Measurements from ENCODE around the gene GNB1. TPM values are rescaled to one million over a fixed set of nuclear protein-coding genes. Genes with fewer than 3 reads are reported as not detected.

The GNB1 gene
- total RNA-seq, 1 experiment from 2014 or later, result 400 TPM

DNA sequence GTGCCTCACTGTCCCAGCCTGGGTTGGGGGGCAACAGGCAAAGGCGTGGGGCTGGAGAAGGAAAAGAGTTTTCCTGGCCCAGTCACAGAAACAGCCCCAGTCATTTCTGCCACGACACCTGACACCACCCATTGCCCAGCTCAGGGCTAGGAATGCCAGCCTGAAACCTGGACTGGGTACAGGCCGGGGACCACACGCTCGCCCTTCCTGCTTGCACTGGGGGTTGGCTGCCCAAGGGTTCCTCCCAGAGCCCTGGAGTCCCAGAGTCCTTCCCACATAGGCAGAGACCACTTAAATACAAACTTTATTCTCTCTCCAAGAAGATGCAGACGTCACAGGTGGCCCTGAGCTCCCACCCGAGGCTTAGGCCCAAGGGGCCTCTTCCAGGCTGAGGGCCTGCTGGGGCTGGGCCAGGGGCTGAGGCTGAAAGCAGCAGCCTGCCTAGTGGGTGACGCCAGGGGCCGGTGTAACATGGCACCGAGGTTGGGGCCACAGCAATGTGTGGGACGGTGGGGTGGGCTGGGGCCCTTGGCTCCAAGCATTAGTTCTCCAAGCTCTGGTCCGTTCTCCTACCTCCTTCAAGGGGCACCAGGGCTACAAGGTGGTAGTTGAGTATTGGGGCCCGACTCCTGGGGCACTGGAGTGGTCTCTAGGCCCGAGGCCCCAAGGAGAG is 26.6 kb upstream of the GNB1 start:
- H3K4me1 ChIP-seq (ENCODE audit: insufficient read depth, low read length), result no peaks in the 10 kb centered on the region
- H3K27me3 Mint-ChIP-seq (ENCODE audit: low read depth), result no peaks in the 10 kb centered on the region; the same call in none of the 2 replicates

More for the DNA sequence above, 26.6 kb upstream of the GNB1 start:
- Histone ChIP-seq H2BK20ac (ENCODE audit: low read depth, low read length, poor library complexity, severe bottlenecking) (no peak overlapping the region), H3K9ac (ENCODE audit: extremely low read depth, insufficient read length, low read length) (no peak overlapping the region), H2BK12ac (ENCODE audit: insufficient read length, low read depth, low read length) (no peak overlapping the region), H3K56ac (ENCODE audit: insufficient read length, low read depth, low read length) (no peak overlapping the region), H3K27me3 (ENCODE audit: insufficient read depth, low read length) (no peaks in the 10 kb centered on the region), H3K9me3 (ENCODE audit: control insufficient read depth, low read depth, low read length) (no peaks in the 10 kb centered on the region), H3T11ph (ENCODE audit: low read length) (no peak overlapping the region), H3K18ac (ENCODE audit: insufficient read length, low read depth, low read length) (no peak overlapping the region), H3K23me2 (ENCODE audit: insufficient read length, low read depth, low read length, poor library complexity, severe bottlenecking) (no peaks in the 10 kb centered on the region), H3K23ac (ENCODE audit: insufficient read length, low read depth, low read length) (no peak overlapping the region), H2AFZ (ENCODE audit: low read length) (no peak overlapping the region), H2BK15ac (ENCODE audit: low read depth, low read length) (no peak overlapping the region), H3K4ac (ENCODE audit: low read depth, low read length) (no peak overlapping the region), H2AK5ac (ENCODE audit: insufficient read length, low read length) (no peak overlapping the region), H3K4me2 (ENCODE audit: insufficient read depth, insufficient read length, low read length) (no peak overlapping the region), H3K79me1 (ENCODE audit: insufficient read depth, low read depth, low read length, poor library complexity, severe bottlenecking) (no peaks in the 10 kb centered on the region), H3K79me2 (ENCODE audit: insufficient read depth, low read length) (no peaks in the 10 kb centered on the region), H4K20me1 (ENCODE audit: control insufficient read depth, insufficient read depth, insufficient read length) (no peaks in the 10 kb centered on the region), H4K5ac (ENCODE audit: insufficient read length, low read depth, low read length) (no peak overlapping the region), H4K91ac (ENCODE audit: insufficient read length, low read depth, low read length) (no peak overlapping the region), H3K14ac (ENCODE audit: insufficient read depth, low read length) (no peak overlapping the region), H2BK5ac (ENCODE audit: insufficient read length, low read length) (no peak overlapping the region), H2BK120ac (ENCODE audit: low read depth, low read length, poor library complexity, severe bottlenecking) (no peak overlapping the region), H3K27ac (ENCODE audit: insufficient read length, low read depth, low read length) (no peak overlapping the region), H4K8ac (replicated peaks; ENCODE audit: insufficient read length, low read depth, low read length) (no peak overlapping the region)
- Mint-ChIP-seq H3K4me3 (peak overlapping the region in 1 of 2 experiments; percentile 56; a peak in 3 of 5 replicates), H3K9me3 (no peaks in the 10 kb centered on the region), H3K27ac (no peak overlapping the region), H3K36me3 (ENCODE audit: insufficient read depth in 1 of 3, low read depth in 3 of 3) (no peaks in the 10 kb centered on the region; a peak in 1 of 7 replicates), H3K4me1 (peaks cover 4 to 23% of the 10 kb centered on the region in 2 experiments)
- TF ChIP-seq, protein P1, sequence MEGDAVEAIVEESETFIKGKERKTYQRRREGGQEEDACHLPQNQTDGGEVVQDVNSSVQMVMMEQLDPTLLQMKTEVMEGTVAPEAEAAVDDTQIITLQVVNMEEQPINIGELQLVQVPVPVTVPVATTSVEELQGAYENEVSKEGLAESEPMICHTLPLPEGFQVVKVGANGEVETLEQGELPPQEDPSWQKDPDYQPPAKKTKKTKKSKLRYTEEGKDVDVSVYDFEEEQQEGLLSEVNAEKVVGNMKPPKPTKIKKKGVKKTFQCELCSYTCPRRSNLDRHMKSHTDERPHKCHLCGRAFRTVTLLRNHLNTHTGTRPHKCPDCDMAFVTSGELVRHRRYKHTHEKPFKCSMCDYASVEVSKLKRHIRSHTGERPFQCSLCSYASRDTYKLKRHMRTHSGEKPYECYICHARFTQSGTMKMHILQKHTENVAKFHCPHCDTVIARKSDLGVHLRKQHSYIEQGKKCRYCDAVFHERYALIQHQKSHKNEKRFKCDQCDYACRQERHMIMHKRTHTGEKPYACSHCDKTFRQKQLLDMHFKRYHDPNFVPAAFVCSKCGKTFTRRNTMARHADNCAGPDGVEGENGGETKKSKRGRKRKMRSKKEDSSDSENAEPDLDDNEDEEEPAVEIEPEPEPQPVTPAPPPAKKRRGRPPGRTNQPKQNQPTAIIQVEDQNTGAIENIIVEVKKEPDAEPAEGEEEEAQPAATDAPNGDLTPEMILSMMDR (conservative IDR thresholded peaks at IDR 0.05), result no peak
- DNase-seq, result peak; percentile 25
- no CpG with 5 or more reads among the region's 14 CpGs for whole genome bisulfite sequencing (ENCODE audit: extremely low coverage, insufficient read length, low lambda C conversion rate)

Data from H9 (cell line).